H9 (cell line): ENCODE data around the gene MAGI3. TPM values are rescaled to one million over a fixed set of nuclear protein-coding genes. Genes with fewer than 3 reads are reported as not detected.

ENCODE experiments used
- DNase-seq: peaks from one replicate; pipeline ENCODE4 v3.0.0-alpha.2; 2017
- H2AFZ ChIP-seq: one replicate; pipeline ENCODE4 v1.6.1; 2013; ENCODE audit warnings: mild to moderate bottlenecking, low read length, control low read depth, moderate library complexity
- H2AK5ac ChIP-seq: 2 replicates; pipeline ENCODE4 v1.6.1; 2013; ENCODE audit warnings: low read length, control low read depth, mixed read lengths; ENCODE audit not compliant: insufficient read length
- H2BK120ac ChIP-seq: one replicate; pipeline ENCODE4 v1.6.1; 2013; ENCODE audit warnings: low read depth, mild to moderate bottlenecking, low read length, control low read depth, inconsistent platforms; ENCODE audit not compliant: poor library complexity, severe bottlenecking
- H2BK12ac ChIP-seq: 2 replicates; pipeline ENCODE4 v1.6.1; 2013; ENCODE audit warnings: low read length, control low read depth, mixed read lengths, low read depth; ENCODE audit not compliant: insufficient read length
- H2BK15ac ChIP-seq: 2 replicates; pipeline ENCODE4 v1.6.1; 2013; ENCODE audit warnings: low read depth, low read length, control low read depth
- H2BK20ac ChIP-seq: one replicate; pipeline ENCODE4 v1.6.1; 2013; ENCODE audit warnings: low read depth, mild to moderate bottlenecking, low read length, control low read depth, inconsistent platforms; ENCODE audit not compliant: poor library complexity, severe bottlenecking
- H2BK5ac ChIP-seq: 2 replicates; pipeline ENCODE4 v1.6.1; 2013; ENCODE audit warnings: low read length, control low read depth, mixed read lengths; ENCODE audit not compliant: insufficient read length
- H3K14ac ChIP-seq: 2 replicates; pipeline ENCODE4 v1.6.1; 2013; ENCODE audit warnings: low read length, control low read depth; ENCODE audit not compliant: insufficient read depth
- H3K18ac ChIP-seq: 2 replicates; pipeline ENCODE4 v1.6.1; 2013; ENCODE audit warnings: low read depth, mild to moderate bottlenecking, mixed read lengths, low read length, control low read depth; ENCODE audit not compliant: insufficient read length
- H3K23ac ChIP-seq: 2 replicates; pipeline ENCODE4 v1.6.1; 2013; ENCODE audit warnings: low read length, control low read depth, mixed read lengths, low read depth; ENCODE audit not compliant: insufficient read length
- H3K23me2 ChIP-seq: 2 replicates; pipeline ENCODE4 v1.6.1; 2013; ENCODE audit warnings: low read depth, mild to moderate bottlenecking, mixed read lengths, low read length, control low read depth; ENCODE audit not compliant: insufficient read length, poor library complexity, severe bottlenecking
- H3K27ac ChIP-seq: 2 replicates; pipeline ENCODE4 v1.5.1; 2013; ENCODE audit warnings: low read length, control low read depth, mixed read lengths, low read depth; ENCODE audit not compliant: insufficient read length
- H3K27me3 ChIP-seq: 2 replicates; pipeline ENCODE4 v1.6.1; 2013; ENCODE audit warnings: low read length, control low read depth, inconsistent platforms; ENCODE audit not compliant: insufficient read depth
- H3K4ac ChIP-seq: 2 replicates; pipeline ENCODE4 v1.6.1; 2013; ENCODE audit warnings: low read depth, mild to moderate bottlenecking, control low read depth, inconsistent platforms, low read length, moderate library complexity
- H3K4me1 ChIP-seq: 2 replicates; pipeline ENCODE4 v1.6.1; 2013; ENCODE audit warnings: low read length, control low read depth, inconsistent platforms; ENCODE audit not compliant: insufficient read depth
- H3K4me2 ChIP-seq: 2 replicates; pipeline ENCODE4 v1.6.1; 2013; ENCODE audit warnings: low read length, control low read depth, mixed read lengths; ENCODE audit not compliant: insufficient read length, insufficient read depth
- H3K56ac ChIP-seq: 2 replicates; pipeline ENCODE4 v1.6.1; 2013; ENCODE audit warnings: low read depth, mild to moderate bottlenecking, mixed read lengths, low read length, control low read depth; ENCODE audit not compliant: insufficient read length
- H3K79me1 ChIP-seq: 2 replicates; pipeline ENCODE4 v1.6.1; 2013; ENCODE audit warnings: low read depth, mild to moderate bottlenecking, moderate library complexity, low read length, control low read depth, inconsistent platforms; ENCODE audit not compliant: insufficient read depth, poor library complexity, severe bottlenecking
- H3K79me2 ChIP-seq: 2 replicates; pipeline ENCODE4 v1.6.1; 2013; ENCODE audit warnings: low read length, control low read depth, inconsistent platforms; ENCODE audit not compliant: insufficient read depth
- H3K9ac ChIP-seq: 2 replicates; pipeline ENCODE4 v1.6.1; 2013; ENCODE audit warnings: low read length, control low read depth, mixed read lengths; ENCODE audit not compliant: insufficient read length; ENCODE audit errors: extremely low read depth
- H3K9me3 ChIP-seq: one replicate; pipeline ENCODE4 v1.6.1; 2013; ENCODE audit warnings: low read depth, low read length, inconsistent platforms; ENCODE audit not compliant: control insufficient read depth
- H3T11ph ChIP-seq: one replicate; pipeline ENCODE4 v1.6.1; 2013; ENCODE audit warnings: mild to moderate bottlenecking, low read length, control low read depth, inconsistent platforms
- H4K20me1 ChIP-seq: one replicate; pipeline ENCODE4 v1.6.1; 2013; ENCODE audit not compliant: control insufficient read depth, insufficient read length, insufficient read depth
- H4K5ac ChIP-seq: 2 replicates; pipeline ENCODE4 v1.6.1; 2013; ENCODE audit warnings: low read depth, mild to moderate bottlenecking, mixed read lengths, low read length, control low read depth; ENCODE audit not compliant: insufficient read length
- H4K8ac ChIP-seq: replicated peaks from 2 replicates; pipeline ENCODE4 v1.6.1; 2013; ENCODE audit warnings: low read length, control low read depth, mixed read lengths, low read depth; ENCODE audit not compliant: insufficient read length
- H4K91ac ChIP-seq: 2 replicates; pipeline ENCODE4 v1.6.1; 2013; ENCODE audit warnings: low read depth, mild to moderate bottlenecking, moderate library complexity, mixed read lengths, low read length, control low read depth; ENCODE audit not compliant: insufficient read length
- H3K27ac Mint-ChIP-seq, 3 experiments: 2 replicates in 2 of 3; 3 replicates in 1 of 3; pipeline ENCODE4 v1.8.0; 2020 to 2021; ENCODE audit warnings: mixed read lengths in 3 of 3, mild to moderate bottlenecking in 1 of 3, moderate library complexity in 1 of 3
- H3K27me3 Mint-ChIP-seq: 2 replicates; pipeline ENCODE4 v1.8.0; 2021; ENCODE audit warnings: low read depth, mild to moderate bottlenecking, moderate library complexity, mixed read lengths
- H3K36me3 Mint-ChIP-seq, 3 experiments: 2 replicates in 2 of 3; 3 replicates in 1 of 3; pipeline ENCODE4 v1.8.0; 2020 to 2021; ENCODE audit warnings: low read depth in 3 of 3, mixed read lengths in 3 of 3; ENCODE audit not compliant: insufficient read depth in 1 of 3
- H3K4me1 Mint-ChIP-seq, 2 experiments: 2 replicates each; pipeline ENCODE4 v1.8.0; 2020; ENCODE audit warnings: mixed read lengths in 2 of 2
- H3K4me3 Mint-ChIP-seq, 2 experiments: 2 replicates in 1 of 2; 3 replicates in 1 of 2; pipeline ENCODE4 v1.8.0; 2020 to 2021; ENCODE audit warnings: mild to moderate bottlenecking in 2 of 2, mixed read lengths in 2 of 2, moderate library complexity in 1 of 2
- H3K9me3 Mint-ChIP-seq, 2 experiments: 2 replicates in 1 of 2; 3 replicates in 1 of 2; pipeline ENCODE4 v1.8.0; 2020; ENCODE audit warnings: mild to moderate bottlenecking in 2 of 2, mixed read lengths in 2 of 2, moderate library complexity in 1 of 2
- CTCF ChIP-seq: fragments of 200-600 bp; sonication (generic); conservative IDR thresholded peaks from 3 replicates; pipeline ENCODE4 v1.8.0; 2021; ENCODE audit warnings: antibody characterized with exemption, mild to moderate bottlenecking
- total RNA-seq: library from RNA; stranded (reverse); gene quantifications from 2 replicates; pipeline ENCODE4 v1.2.1, GENCODE V29; 2021

The MAGI3 gene
- total RNA-seq, 1 experiment from 2014 or later: 8.2 TPM

DNA sequence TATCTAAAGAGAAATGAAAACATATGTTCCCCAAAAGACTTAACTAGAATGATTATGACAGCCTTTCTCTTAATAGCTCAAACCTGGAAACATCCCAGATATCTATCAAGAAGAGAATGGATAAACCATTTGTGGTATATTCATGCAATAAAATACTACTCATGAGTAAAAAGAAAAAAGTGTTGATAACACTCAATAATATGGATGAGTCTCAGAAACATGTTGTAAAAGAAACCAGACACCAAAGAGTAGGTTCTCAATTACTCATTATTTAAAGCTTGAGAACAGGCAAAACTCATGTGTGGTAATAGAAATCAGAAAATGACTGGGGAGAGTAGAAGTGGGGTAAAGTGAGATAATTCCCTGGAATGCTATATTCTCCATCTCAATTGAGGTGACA lies 214.8 kb downstream of the MAGI3 start:
- H3K27ac Mint-ChIP-seq: no peak overlapping the region
- no peaks in the 10 kb centered on the region for H4K20me1 ChIP-seq
- H2BK20ac ChIP-seq: no peak overlapping the region
- no peak overlapping the region for H3K4ac ChIP-seq
- no peak overlapping the region for H3T11ph ChIP-seq
- H3K14ac ChIP-seq: no peak overlapping the region
- no peak overlapping the region for H3K56ac ChIP-seq
- no peaks in the 10 kb centered on the region for H3K27me3 Mint-ChIP-seq
- H3K18ac ChIP-seq: no peak overlapping the region
- H3K9me3 ChIP-seq: no peaks in the 10 kb centered on the region
- H4K91ac ChIP-seq: no peak overlapping the region
- no peak overlapping the region for H2BK15ac ChIP-seq
- no peaks in the 10 kb centered on the region for H3K27me3 ChIP-seq
- no peaks in the 10 kb centered on the region for H3K79me2 ChIP-seq
- no peak overlapping the region for H2BK120ac ChIP-seq
- no peak overlapping the region for H3K4me3 Mint-ChIP-seq
- no peak overlapping the region for H2BK12ac ChIP-seq
- no peaks in the 10 kb centered on the region for H3K23me2 ChIP-seq
- H3K9me3 Mint-ChIP-seq: no peaks in the 10 kb centered on the region; a peak in 1 of 5 replicates
- no peaks in the 10 kb centered on the region for H3K4me1 ChIP-seq
- no peak overlapping the region for H2AK5ac ChIP-seq
- no peak overlapping the region for H4K8ac ChIP-seq
- no peak for TF ChIP-seq CTCF
- no peak overlapping the region for H3K27ac ChIP-seq
- H3K4me2 ChIP-seq: no peak overlapping the region
- no peaks in the 10 kb centered on the region for H3K36me3 Mint-ChIP-seq
- DNase-seq: no peak
- no peak overlapping the region for H3K9ac ChIP-seq
- H3K79me1 ChIP-seq: no peaks in the 10 kb centered on the region
- no peak overlapping the region for H4K5ac ChIP-seq
- no peak overlapping the region for H3K23ac ChIP-seq
- H3K4me1 Mint-ChIP-seq: peaks cover 0 to 3% of the 10 kb centered on the region in 2 experiments; a peak in 1 of 4 replicates
- H2AFZ ChIP-seq: no peak overlapping the region
- H2BK5ac ChIP-seq: no peak overlapping the region
